Fibroblast of mammary gland (primary cell): ENCODE measurements around the gene RBM26.

Source experiments
- DNase-seq: peaks from one replicate; pipeline ENCODE4 v3.0.0-alpha.2; 2010; ENCODE audit warnings: low read depth
- H3K4me3 ChIP-seq: 2 replicates; pipeline ENCODE4 v1.5.1; 2011; ENCODE audit warnings: low read depth, mild to moderate bottlenecking, low read length, moderate library complexity; ENCODE audit not compliant: control insufficient read depth
- CTCF ChIP-seq: conservative IDR thresholded peaks from 2 replicates; pipeline ENCODE4 v1.5.1; 2011; ENCODE audit warnings: low read depth, low read length, inconsistent platforms; ENCODE audit not compliant: control insufficient read depth, insufficient read depth

The RBM26 gene

GRCh38 chr13:79440958-79441528 lies 35.0 kb upstream of the RBM26 start:
- no peak overlapping the region for H3K4me3 ChIP-seq
- no peak for DNase-seq
- TF ChIP-seq CTCF: no peak

GRCh38 chr13:79439275-79439674 lies 33.2 kb upstream of the RBM26 start:
- no peak overlapping the region for H3K4me3 ChIP-seq
- no peak for DNase-seq
- no peak for TF ChIP-seq CTCF

- peak; percentile 53 for DNase-seq
- no peak overlapping the region for H3K4me3 ChIP-seq
- no peak for TF ChIP-seq CTCF
These were observed 29.5 kb upstream of the RBM26 start for GRCh38 chr13:79435561-79435990.

GRCh38 chr13:79434556-79434955 lies 28.5 kb upstream of the RBM26 start:
- no peak for TF ChIP-seq CTCF
- peak; percentile 62 for DNase-seq
- no peak overlapping the region for H3K4me3 ChIP-seq

GRCh38 chr13:79432992-79433391 lies 26.9 kb upstream of the RBM26 start:
- TF ChIP-seq CTCF: no peak

GRCh38 chr13:79432086-79432485 lies 26.0 kb upstream of the RBM26 start:
- DNase-seq: no peak
- no peak for TF ChIP-seq CTCF

More at GRCh38 chr13:79432992-79433391, 26.9 kb upstream of the RBM26 start:
- no peak for DNase-seq
- no peak overlapping the region for H3K4me3 ChIP-seq

GRCh38 chr13:79429309-79429708 lies 23.3 kb upstream of the RBM26 start:
- no peak overlapping the region for H3K4me3 ChIP-seq
- TF ChIP-seq CTCF: no peak
- DNase-seq: no peak

More at GRCh38 chr13:79432086-79432485, 26.0 kb upstream of the RBM26 start:
- no peak overlapping the region for H3K4me3 ChIP-seq
